HG03457 (cell line): ENCODE results near the gene CENPX.

Experiments
- ATAC-seq: cut with Tn5 transposase; IDR thresholded peaks from one replicate; pipeline ENCODE4 v1.9.1; 2021; ENCODE audit warnings: moderate number of reproducible peaks; ENCODE audit not compliant: unreplicated experiment

The CENPX gene

DNA sequence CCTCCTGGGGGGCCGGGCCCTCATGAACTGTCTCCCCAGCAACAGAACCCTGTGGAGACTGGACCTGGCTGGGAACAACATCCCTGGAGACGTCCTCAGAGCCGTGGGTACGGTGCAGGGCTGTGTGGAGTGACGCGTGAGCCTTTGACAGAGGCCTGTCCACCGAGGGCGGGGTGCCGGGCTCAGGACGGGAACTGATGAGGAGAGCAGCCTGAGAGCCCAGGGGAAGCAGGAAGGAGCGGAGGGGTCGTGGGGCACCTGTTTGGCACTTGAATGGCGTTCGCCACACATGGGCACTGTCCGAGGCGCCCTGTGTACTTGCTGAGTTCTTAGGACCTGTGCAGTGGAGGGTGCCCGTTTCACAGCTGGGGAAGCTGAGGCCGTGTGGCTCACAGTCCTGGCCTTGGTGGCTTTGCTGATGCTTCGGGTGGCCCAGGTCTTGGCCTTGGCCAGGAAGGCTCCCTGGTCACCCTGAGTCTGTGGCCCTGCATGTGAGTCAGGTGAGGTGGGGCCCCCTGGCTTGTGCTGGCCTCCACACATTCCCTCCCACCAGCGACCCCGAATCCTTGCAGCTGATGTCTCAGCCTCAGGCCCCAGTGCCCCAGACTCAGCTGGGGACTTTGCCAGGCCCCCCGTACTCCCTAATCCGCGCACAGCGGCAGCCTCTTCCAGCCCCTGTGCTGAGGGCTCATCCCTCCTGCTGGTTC, 2.9 kb upstream of the CENPX start:
- no peak for ATAC-seq

DNA sequence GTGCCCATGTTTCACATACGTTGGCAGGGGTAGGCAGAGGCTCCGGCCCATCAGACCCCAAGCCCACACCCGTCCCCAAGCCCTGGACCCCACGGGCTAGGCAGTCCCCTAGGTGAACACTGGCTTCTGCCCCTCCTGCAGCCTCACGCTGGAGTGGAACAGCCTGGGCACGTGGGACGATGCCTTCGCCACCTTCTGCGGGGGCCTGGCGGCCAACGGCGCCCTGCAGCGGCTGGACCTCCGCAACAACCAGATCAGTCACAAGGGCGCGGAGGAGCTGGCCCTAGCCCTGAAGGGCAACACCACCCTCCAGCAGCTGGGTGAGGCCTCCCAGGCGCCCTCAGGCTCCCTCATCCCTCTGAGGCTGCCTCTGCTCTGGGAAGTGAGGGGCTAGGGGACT, 2.2 kb upstream of the CENPX start:
- no peak for ATAC-seq

DNA sequence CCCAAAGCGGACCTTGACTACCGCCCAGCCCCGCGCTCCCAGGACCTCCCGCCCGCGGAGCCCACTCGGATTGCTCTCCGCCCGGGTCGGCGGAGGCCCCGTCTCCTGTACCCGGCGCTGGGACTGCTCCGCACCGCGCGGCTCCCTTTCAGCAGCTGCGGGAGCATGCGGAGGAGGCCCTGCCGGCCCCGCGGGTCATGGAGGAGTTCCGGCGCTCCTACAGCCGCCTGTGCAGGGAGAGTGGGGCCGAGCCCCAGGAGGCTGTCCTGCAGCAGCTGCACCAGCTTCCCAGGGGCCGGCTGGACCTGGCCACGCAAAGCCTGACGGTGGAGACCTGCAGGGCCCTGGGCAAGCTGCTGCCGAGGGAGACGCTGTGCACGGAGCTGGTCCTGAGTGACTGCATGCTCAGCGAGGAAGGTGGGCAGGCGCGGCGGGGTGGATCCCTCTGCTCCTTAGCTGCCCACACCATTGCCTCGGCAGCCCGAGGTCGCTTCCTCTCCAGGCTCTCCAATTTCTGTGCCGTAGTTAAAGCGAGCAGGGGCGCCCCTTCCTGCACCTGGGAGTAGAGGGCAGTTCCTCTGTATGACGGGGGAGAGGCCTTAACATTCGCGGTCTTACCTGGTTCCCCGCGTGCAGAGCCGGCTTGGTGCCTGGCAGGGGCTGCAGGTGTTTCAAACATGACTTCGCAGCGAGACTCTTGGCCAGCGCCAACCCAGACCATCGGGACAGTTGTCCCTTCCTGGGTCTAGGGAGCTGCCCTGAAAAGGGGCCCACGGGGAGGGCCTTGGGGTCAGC, 966 bp upstream of the CENPX start:
- no peak for ATAC-seq

DNA sequence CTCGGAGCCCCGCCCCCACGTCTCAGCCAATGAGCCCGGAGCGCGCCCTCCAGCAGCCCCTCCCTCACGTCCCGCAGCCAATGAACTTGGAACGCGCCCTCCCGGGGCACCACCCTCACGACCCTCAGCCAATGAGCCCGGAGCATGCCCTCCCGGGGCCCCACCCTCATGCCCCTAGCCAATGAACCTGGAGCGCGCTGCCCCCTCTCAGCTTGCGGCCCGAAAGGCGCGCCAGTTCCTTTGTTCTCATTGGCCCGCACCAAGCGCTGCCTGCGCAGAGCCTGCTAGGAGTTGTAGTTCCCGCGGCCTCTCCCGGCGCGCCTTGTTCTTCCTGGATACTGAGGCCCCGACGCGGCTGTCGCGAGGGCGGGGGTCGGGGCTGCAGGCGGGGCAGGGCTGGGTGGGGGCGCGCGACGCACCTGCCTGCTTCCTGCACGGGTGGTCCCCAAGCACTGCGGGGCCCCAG, 336 bp upstream of the CENPX start, which contains the start of gene LRRC45:
TSS of gene LRRC45 (plus strand) at position 325 of the 466 bp plus-strand sequence. CDS start 339 bp downstream, outside the sequence.
- ATAC-seq: peak; percentile 62

DNA sequence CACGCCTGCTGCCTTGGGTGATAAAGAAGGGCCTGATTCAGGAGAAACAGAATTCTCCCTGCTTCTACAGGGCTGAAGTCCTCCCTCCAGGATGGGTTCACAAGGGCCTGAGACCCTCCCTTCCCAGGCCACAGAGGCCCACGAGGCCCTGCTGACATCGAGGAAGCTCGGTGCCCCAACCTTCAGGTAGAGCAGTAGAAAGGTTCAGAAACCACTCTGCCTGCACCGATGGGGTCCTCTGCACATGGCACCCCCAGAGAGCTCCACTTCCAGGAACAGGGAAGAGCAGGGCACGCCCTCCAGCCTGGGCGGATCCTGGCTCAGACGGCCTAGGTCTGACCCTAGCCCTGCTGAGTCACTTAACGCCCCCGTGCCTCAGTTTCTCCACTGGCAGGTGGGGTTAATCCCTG, 773 bp downstream of the CENPX start:
- ATAC-seq: no peak

DNA sequence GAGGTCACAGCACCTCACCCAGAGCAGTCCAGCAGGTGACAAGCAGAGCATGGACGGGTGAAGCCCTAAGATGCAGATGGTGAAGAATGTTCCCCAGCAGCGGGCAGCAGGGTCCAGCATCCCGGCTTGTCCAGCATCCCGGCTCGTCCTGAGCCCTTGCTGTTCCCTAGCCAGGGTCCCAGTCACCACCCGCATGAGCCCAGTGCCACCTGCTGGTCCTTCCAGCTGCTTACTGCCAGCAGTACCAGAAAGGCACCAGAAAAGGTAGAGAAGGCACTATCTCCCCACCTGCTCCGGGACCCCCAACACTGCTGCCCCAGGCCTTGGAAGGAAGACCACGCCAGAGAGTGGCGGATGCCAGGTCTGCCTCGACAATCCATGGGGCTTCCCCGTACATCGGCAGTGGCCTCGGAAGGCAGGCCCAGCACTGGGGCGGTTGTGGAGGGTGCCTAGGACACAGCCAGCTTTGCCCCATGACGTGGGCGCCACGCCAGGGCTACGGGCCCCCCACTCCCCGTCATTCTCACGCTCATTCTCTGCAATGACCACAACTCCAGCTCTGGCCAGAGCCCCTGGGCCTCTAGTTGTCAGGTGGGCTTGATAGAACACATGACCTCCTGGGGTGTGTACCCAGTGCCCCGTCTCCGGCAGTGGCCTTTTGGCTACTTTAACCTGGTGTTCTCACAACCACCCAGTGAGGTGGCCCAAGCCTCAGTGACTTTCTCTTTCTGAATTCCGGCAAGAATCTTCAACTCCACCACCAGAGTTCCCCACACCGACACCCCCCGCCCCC, 1.4 kb downstream of the CENPX start:
- ATAC-seq: no peak

DNA sequence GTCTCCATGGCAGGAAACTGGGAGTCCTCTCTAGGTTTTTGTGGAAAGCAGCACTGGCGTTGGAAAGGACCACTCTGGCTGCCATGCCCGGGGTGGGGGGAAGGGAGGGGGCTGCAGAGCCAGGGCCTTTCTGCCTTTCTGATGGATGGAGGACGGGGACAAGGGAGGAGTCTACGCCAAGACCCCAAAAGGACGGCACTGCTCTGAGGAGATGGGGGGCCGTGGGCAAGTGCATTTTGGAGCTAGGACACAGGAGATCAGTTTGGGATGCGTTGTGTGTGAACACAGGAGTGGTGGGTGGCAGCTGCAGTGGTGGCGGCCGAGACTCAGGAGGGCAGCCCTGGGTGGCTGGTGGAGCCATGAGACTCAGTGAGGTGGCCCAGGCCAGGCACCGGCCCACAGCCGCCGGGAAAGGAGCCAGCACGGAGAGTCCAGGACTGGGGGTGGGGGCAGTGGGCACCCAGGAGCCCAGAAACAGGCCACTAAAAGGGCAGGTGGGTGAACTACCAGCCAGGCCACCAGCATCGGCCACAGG, 2.0 kb downstream of the CENPX start:
- no peak for ATAC-seq

DNA sequence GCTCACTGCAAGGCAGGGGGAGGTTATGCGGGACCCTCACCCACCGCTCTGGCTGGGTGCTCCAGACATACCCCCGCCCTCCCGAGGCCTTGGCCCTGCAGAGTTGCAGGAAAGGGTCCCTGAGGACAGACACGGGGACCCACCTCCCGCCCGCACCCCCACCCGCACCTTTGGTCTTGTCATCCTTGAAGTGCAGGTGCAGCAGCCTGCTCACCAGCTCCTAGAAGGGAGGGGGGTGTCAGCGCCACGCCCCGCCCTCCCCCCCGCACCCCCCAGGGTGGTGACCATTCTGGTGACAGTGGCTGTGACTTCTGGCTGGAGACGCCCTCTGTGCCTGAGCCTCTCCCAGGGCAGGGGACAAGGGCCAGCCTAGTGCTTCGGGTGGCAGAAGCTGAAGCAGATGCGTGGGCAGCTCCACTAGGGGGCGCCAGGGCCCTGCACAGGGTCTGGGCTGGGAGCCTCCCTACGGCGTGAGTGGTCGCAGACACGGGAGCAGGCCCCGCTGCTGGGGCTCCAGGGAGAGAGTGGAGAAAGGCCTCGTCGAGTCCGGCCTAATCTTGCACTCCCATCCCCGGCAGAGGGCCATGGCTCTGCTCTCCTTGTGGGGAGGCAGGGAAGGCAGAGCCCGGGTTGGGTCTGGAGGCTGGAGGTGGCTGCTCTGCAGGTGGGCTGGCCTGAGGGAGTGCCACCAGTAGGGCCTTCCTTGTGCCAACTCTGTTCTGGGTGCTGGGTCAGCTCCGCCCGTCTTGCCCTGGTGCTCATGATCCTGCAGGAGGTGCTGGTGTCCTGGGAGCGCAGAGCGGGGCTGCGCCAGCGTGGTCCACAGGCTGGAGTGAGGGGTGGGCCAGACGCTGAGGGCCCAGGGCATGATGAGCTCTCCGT, 2.7 kb downstream of the CENPX start:
- no peak for ATAC-seq

DNA sequence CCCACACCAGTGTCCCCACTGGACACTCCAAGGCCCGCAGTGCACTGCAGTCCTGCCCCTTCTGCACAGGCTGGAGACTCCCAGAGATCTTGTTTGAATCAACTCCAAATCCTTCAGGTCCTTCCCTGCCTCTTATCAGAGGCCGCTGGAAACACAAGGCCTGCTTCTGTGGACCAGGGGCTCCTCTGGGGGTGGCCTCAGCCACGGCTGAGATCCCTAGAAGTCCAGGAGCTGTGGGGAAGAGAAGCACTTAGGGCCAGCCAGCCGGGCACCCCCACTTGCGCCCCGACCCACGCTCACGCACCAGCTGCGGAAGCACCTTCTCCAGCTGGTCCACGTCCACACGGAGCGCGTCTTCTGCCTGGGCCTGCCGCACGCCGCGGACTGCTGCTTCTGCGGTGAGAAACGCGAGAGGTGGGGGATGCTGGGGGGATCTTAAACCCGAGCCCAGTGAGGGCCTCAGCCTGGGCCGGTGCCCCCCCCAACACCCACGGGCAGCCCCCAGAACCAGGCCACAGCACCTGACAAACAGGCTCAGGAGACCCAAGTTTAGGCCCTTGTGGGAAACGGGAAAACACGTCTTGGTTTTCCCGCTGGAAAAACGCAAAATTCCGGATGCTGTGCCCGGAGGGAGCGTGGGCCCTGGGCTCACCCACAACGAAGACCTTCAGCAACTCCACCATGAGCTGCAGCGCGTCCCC, 3.5 kb downstream of the CENPX start:
- ATAC-seq: no peak

DNA sequence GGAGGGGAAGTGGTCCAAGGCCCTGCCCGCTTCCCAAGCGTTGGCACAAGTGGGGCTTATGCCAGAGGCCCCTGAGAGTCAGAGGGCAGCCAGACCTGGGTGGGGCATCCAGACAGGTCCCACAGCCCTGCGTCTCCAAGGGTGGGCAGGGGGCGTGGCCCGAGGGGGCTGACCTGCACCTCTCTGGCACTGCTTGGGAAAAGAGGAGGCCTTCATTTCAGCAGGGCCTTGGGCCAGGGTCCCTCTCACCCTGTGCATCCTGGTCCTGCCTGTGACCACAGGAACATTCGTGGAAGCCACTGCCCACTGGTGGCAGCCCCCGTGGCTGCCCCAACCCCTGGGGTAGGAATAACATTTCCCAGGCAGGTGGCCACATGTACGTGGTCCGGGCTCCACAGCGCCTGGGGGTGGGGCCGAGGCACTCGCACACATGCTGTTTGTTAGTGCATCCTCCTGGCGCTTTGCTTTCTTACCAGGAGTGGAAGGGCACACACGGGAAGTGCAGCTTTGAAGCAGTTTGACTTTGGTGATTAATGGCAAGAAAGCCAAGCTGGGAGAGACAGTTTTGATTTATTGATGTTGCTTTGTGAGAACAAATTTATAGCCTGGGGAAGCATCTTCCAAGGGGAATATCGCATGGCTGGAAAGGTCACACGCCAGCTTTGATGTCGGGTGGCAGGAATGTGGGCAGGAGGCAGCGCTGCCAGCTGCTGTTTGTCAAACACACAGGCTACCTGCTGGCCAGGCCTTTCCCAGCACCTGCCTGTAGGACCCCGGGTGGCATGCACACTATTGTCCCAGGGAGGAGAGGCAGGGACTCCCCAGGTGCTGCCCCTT, 4.3 kb downstream of the CENPX start:
- ATAC-seq: no peak

DNA sequence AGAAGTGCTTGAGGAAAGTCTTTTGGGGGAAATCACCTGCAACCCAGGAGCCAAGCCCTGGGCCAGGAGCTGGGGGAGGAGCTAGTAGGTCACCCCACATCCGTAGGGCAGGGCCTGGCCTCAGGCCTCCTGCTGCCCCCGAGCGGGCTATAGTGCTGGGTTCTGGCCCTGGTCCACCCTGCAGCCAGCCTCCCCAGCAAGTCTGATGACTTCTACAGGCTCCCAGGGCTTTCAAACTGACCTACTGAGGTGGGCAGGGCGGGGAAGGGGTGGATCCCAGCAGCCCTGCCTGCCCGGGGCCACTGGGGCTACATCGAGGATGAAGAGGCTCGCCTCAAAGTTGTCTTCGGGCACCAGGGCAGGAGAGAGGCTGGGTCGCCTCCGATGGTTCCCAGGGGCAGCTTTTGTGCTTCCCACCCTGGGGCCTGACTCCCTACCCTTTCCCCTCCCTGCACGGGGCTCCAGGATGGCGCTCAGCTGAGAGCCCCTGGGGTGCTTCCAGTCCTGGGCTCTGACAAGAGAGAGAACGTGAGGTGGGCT, 5.0 kb downstream of the CENPX start:
- ATAC-seq: no peak

DNA sequence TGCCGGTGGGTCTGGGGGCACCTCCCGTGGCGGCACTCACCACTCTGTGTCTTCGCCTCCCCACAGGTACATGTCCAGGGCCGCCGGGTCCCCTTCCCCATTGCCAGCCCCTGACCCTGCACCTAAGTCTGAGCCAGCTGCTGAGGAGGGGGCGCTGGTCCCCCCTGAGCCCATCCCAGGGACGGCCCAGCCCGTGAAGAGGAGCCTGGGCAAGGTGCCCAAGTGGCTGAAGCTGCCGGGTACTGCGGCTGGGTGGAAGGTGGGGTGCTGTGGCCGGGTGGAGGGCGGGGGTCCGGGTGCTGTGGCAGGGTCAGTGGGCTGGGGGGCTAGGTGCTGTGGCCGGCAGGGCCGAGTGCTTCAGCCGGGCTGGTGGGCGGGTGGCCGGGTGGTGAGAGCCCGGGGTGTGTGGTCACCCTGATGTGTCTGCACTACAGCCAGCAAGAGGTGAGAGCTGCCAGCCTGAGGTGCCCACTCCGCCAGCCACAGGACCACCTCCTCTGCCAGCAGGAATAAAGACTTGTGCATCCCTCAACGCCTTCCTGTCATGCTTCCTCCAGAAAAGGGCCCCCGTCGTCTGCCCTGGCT, 5.7 kb downstream of the CENPX start:
- ATAC-seq: no peak

DNA sequence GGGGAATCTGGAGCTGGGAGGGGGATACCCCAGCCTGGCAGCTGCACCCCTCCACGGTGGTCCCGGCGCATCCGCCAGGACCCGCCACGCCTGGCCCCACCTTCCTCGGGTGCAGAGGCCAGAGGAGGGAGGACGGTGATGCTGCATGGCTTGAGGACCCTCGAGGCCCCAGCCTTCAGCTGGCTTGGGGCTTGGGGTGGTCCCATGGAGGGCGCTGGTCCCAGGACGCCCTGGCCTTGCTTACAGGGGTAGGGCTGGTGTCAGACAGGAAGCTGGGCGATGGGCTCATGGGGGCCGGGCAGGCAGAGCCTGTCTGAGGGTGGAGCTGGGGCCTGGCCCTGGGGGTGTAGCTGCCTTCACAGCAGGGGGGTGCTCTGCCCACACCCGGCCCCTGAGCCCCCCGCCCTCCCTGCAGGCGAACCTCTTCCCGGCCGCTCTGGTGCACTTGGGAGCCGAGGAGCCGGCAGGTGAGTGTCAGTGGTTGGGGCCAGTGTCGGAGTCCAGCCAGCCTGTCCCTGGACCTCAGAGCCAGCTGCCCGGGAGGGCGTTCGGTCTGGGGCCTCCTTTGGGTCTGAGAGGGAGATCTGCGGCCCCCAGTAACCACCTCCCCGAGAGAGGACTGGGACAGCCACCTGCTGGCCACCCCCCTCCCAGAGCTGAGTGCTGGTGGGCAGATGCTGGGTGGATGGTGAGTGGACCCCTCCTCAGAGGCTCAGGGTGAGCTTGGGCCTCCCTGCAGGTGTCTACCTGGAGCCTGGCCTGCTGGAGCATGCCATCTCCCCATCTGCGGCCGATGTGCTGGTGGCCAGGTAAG, 6.4 kb downstream of the CENPX start:
- no peak for ATAC-seq

DNA sequence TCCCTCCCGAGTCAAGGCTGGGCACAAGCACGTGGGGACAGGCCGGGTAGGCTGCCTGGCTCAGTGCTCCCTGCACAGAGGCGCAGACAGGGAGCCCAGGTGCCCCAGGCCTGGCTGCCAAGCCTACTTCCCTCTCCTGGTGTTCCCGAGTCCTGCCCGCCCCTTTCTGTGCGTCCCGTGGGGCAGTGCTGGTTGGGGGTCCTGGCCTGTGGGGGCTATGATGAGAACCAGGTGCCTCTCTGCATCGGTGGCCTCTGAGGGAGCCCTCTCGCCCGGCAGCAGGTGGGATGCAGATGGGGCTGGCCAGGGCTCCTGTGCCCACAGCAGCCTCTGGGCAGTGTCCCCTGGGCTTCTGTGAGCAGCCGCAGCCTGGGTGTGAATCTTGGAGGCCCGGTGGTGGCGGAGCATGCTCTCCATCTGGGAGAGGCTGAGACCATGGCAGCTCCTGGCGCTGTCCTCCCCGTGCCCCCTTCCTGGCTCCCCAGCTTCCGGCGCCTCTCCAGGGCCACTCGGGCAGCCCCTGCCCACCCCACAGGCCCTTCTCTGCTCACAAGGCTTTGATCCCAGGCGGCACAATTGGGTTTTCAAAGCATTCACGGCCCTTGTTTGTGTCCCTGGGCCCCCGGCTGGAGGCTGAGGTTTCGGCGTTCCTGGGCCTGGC, 7.2 kb downstream of the CENPX start:
- no peak for ATAC-seq

DNA sequence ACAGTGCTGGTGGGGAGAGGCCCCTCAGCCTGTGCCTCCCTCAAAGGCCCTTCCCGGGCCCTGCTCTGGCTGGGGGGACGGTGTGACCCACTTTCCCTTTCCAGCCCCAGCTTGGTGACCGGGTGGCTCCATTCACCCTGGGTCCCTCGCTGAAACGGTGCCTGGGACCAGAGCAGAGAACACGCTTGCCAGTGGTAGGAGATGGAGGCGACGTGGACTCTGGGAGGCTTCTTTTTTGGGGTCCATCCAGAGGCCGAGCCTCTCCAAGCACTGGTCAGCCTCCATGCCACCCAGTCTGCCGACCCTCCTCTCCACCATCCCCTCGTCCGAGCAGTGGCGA, 7.7 kb downstream of the CENPX start:
- no peak for ATAC-seq

DNA sequence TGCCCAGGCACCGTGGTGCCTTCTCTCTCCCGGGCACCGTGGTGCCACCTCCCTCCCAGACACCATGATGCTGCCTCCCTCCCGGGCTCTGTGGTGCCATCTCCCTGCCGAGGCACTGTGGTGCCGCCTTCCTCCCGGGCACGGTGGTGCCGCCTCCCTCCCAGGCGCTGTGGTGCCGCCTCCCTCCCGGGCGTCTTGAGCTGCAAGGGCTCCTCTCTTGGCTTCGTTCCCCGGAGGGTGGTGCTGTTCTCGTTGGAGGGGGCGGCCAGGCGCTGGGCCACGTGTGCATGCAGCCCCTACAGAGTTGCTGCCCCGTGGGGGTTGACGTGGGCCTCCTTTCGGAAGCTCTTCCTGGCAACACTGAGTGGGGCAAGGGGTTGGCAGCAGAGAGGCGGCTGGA, 8.2 kb downstream of the CENPX start:
- ATAC-seq: no peak

DNA sequence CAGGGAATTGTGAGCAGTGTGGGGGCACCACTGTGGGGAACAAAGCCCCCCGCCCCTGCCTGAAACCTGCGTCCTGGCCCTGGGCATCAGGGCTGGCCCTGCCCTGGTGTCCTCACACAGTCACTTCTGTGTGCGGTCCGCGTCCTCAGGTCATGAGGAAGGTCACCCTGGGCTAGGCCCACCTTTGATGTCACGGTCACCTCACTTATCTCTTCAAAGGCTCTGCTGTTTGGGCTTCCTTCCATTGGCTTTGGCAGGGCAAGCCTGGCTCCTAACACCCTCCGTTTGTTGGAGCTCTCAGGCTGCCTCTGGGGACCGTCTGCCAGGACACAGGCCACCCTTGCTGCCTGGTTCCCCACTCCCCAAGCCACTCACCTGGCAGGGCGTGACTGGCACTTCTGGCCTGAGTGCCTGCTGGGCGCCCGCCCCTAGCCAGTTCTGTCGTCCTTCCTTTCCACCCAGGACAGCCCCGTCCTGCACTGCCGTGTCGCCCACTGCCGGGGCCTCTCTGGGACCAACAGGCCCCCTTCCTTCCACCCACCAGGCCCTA, 8.8 kb downstream of the CENPX start:
- ATAC-seq: no peak
